ENCODE data around the gene MRPL32.

MRPL32 gene

GRCh38 chr7:42940985-42941847 lies 9.0 kb downstream of the MRPL32 start:
- H3K4me3 Mint-ChIP-seq, result no peak overlapping the region
- H3K9me3 Mint-ChIP-seq (ENCODE audit: low read depth), result no peaks in the 10 kb centered on the region
- peaks cover 30% of the 10 kb centered on the region for H3K4me1 Mint-ChIP-seq (ENCODE audit: low read depth)
- no peak overlapping the region for H3K27ac Mint-ChIP-seq
- H3K36me3 Mint-ChIP-seq, result peaks cover 11% of the 10 kb centered on the region
- no peaks in the 10 kb centered on the region for H3K27me3 Mint-ChIP-seq

- no peaks in the 10 kb centered on the region for H3K27me3 Mint-ChIP-seq
- no peak overlapping the region for H3K27ac Mint-ChIP-seq
- H3K9me3 Mint-ChIP-seq (ENCODE audit: low read depth), result no peaks in the 10 kb centered on the region
- H3K4me3 Mint-ChIP-seq, result no peak overlapping the region
- H3K4me1 Mint-ChIP-seq (ENCODE audit: low read depth), result peaks cover 10% of the 10 kb centered on the region
- peaks cover 4% of the 10 kb centered on the region for H3K36me3 Mint-ChIP-seq
Observed at GRCh38 chr7:42945821-42946626, 13.8 kb downstream of the MRPL32 start.

- Mint-ChIP-seq H3K9me3 (ENCODE audit: low read depth) (no peaks in the 10 kb centered on the region), H3K4me1 (ENCODE audit: low read depth) (peaks cover 6% of the 10 kb centered on the region), H3K27ac (no peak overlapping the region), H3K4me3 (no peak overlapping the region), H3K27me3 (no peaks in the 10 kb centered on the region), H3K36me3 (peaks cover 4% of the 10 kb centered on the region)
Observed at GRCh38 chr7:42946627-42946950, 14.4 kb downstream of the MRPL32 start.

- no peak overlapping the region for H3K4me3 Mint-ChIP-seq
- peaks cover 4% of the 10 kb centered on the region for H3K36me3 Mint-ChIP-seq
Observed at GRCh38 chr7:42947521-42947920, 15.3 kb downstream of the MRPL32 start.

GRCh38 chr7:42950417-42950816 lies 18.2 kb downstream of the MRPL32 start:
- H3K27me3 Mint-ChIP-seq, result no peaks in the 10 kb centered on the region
- no peak overlapping the region for H3K27ac Mint-ChIP-seq
- peaks cover 6% of the 10 kb centered on the region for H3K9me3 Mint-ChIP-seq (ENCODE audit: low read depth)

More at GRCh38 chr7:42947521-42947920, 15.3 kb downstream of the MRPL32 start:
- no peaks in the 10 kb centered on the region for H3K27me3 Mint-ChIP-seq
- H3K9me3 Mint-ChIP-seq (ENCODE audit: low read depth), result no peaks in the 10 kb centered on the region
- H3K27ac Mint-ChIP-seq, result no peak overlapping the region
- peaks cover 6% of the 10 kb centered on the region for H3K4me1 Mint-ChIP-seq (ENCODE audit: low read depth)

GRCh38 chr7:42952328-42952727 lies 20.2 kb downstream of the MRPL32 start:
- no peaks in the 10 kb centered on the region for H3K27me3 Mint-ChIP-seq
- no peak overlapping the region for H3K27ac Mint-ChIP-seq
- peaks cover 14% of the 10 kb centered on the region for H3K9me3 Mint-ChIP-seq (ENCODE audit: low read depth)
- no peaks in the 10 kb centered on the region for H3K4me1 Mint-ChIP-seq (ENCODE audit: low read depth)
- no peak overlapping the region for H3K4me3 Mint-ChIP-seq
- peaks cover 9% of the 10 kb centered on the region for H3K36me3 Mint-ChIP-seq

More at GRCh38 chr7:42950417-42950816, 18.2 kb downstream of the MRPL32 start:
- H3K4me1 Mint-ChIP-seq (ENCODE audit: low read depth), result peaks cover 6% of the 10 kb centered on the region
- peaks cover 5% of the 10 kb centered on the region for H3K36me3 Mint-ChIP-seq
- H3K4me3 Mint-ChIP-seq, result no peak overlapping the region

GRCh38 chr7:42953994-42954393 lies 21.8 kb downstream of the MRPL32 start:
- Mint-ChIP-seq H3K27me3 (no peaks in the 10 kb centered on the region), H3K9me3 (ENCODE audit: low read depth) (peaks cover 14% of the 10 kb centered on the region), H3K4me1 (ENCODE audit: low read depth) (no peaks in the 10 kb centered on the region), H3K27ac (no peak overlapping the region), H3K36me3 (peaks cover 9% of the 10 kb centered on the region), H3K4me3 (no peak overlapping the region)

- H3K9me3 Mint-ChIP-seq (ENCODE audit: low read depth), result peaks cover 14% of the 10 kb centered on the region
Observed at GRCh38 chr7:42956062-42956461, 23.9 kb downstream of the MRPL32 start.

GRCh38 chr7:42959549-42959948 lies 27.4 kb downstream of the MRPL32 start:
- H3K4me3 Mint-ChIP-seq, result no peak overlapping the region
- H3K27me3 Mint-ChIP-seq, result peaks cover 6% of the 10 kb centered on the region
- no peak overlapping the region for H3K27ac Mint-ChIP-seq
- peaks cover 14% of the 10 kb centered on the region for H3K9me3 Mint-ChIP-seq (ENCODE audit: low read depth)
- H3K36me3 Mint-ChIP-seq, result peaks cover 10% of the 10 kb centered on the region
- no peaks in the 10 kb centered on the region for H3K4me1 Mint-ChIP-seq (ENCODE audit: low read depth)

More at GRCh38 chr7:42956062-42956461, 23.9 kb downstream of the MRPL32 start:
- H3K27ac Mint-ChIP-seq, result no peak overlapping the region
- no peaks in the 10 kb centered on the region for H3K4me1 Mint-ChIP-seq (ENCODE audit: low read depth)
- no peak overlapping the region for H3K4me3 Mint-ChIP-seq
- H3K27me3 Mint-ChIP-seq, result peaks cover 6% of the 10 kb centered on the region
- H3K36me3 Mint-ChIP-seq, result peaks cover 10% of the 10 kb centered on the region

GRCh38 chr7:42960762-42961161 lies 28.6 kb downstream of the MRPL32 start:
- Mint-ChIP-seq H3K27ac (no peak overlapping the region), H3K27me3 (peaks cover 8% of the 10 kb centered on the region), H3K36me3 (peaks cover 6% of the 10 kb centered on the region), H3K4me3 (no peak overlapping the region), H3K4me1 (ENCODE audit: low read depth) (peaks cover 5% of the 10 kb centered on the region), H3K9me3 (ENCODE audit: low read depth) (peaks cover 8% of the 10 kb centered on the region)

- H3K36me3 Mint-ChIP-seq, result peaks cover 6% of the 10 kb centered on the region
- H3K27ac Mint-ChIP-seq, result no peak overlapping the region
Observed at GRCh38 chr7:42961170-42961569, 29.0 kb downstream of the MRPL32 start.

GRCh38 chr7:42964293-42964692 lies 32.1 kb downstream of the MRPL32 start:
- H3K27ac Mint-ChIP-seq, result no peak overlapping the region
- H3K4me3 Mint-ChIP-seq, result no peak overlapping the region
- peaks cover 2% of the 10 kb centered on the region for H3K36me3 Mint-ChIP-seq
- H3K4me1 Mint-ChIP-seq (ENCODE audit: low read depth), result peaks cover 5% of the 10 kb centered on the region
- peaks cover 10% of the 10 kb centered on the region for H3K27me3 Mint-ChIP-seq
- no peaks in the 10 kb centered on the region for H3K9me3 Mint-ChIP-seq (ENCODE audit: low read depth)

More at GRCh38 chr7:42961170-42961569, 29.0 kb downstream of the MRPL32 start:
- H3K27me3 Mint-ChIP-seq, result peaks cover 8% of the 10 kb centered on the region
- H3K4me3 Mint-ChIP-seq, result no peak overlapping the region
- H3K4me1 Mint-ChIP-seq (ENCODE audit: low read depth), result peaks cover 5% of the 10 kb centered on the region
- H3K9me3 Mint-ChIP-seq (ENCODE audit: low read depth), result peaks cover 8% of the 10 kb centered on the region

GRCh38 chr7:42964849-42965805 lies 33.0 kb downstream of the MRPL32 start:
- Mint-ChIP-seq H3K36me3 (peaks cover 2% of the 10 kb centered on the region), H3K4me1 (ENCODE audit: low read depth) (peaks cover 5% of the 10 kb centered on the region), H3K9me3 (ENCODE audit: low read depth) (no peaks in the 10 kb centered on the region), H3K27me3 (peaks cover 8% of the 10 kb centered on the region), H3K4me3 (no peak overlapping the region), H3K27ac (peak overlapping the region; percentile 24)

- H3K4me3 Mint-ChIP-seq, result no peak overlapping the region
- peaks cover 4% of the 10 kb centered on the region for H3K27me3 Mint-ChIP-seq
- H3K4me1 Mint-ChIP-seq (ENCODE audit: low read depth), result peaks cover 5% of the 10 kb centered on the region
- H3K9me3 Mint-ChIP-seq (ENCODE audit: low read depth), result no peaks in the 10 kb centered on the region
- no peak overlapping the region for H3K27ac Mint-ChIP-seq
- H3K36me3 Mint-ChIP-seq, result no peaks in the 10 kb centered on the region
Observed at GRCh38 chr7:42967391-42967790, 35.2 kb downstream of the MRPL32 start.
